A549 (cell line): ENCODE data around the gene DMXL2.

Experiments used
- CHD4 ChIP-seq: fragments of 200-600 bp; sonication (generic); IDR thresholded peaks from 2 replicates; pipeline ENCODE4 v1.6.1; 2016; ENCODE audit warnings: antibody characterized with exemption, mild to moderate bottlenecking, borderline replicate concordance
- CTCF ChIP-seq: fragments of >200 bp; sonication (Bioruptor Twin); formaldehyde crosslinking; IDR thresholded peaks from 3 replicates; pipeline ENCODE4 v1.5.1; 2016
- EP300 ChIP-seq, 2 experiments: fragments of >200 bp; sonication (Bioruptor Twin); formaldehyde crosslinking; IDR thresholded peaks; 2 replicates in 1 of 2; 3 replicates in 1 of 2; pipeline ENCODE4 v1.6.1; 2016 to 2017
- RCOR1 ChIP-seq: fragments of 150-350 bp; IDR thresholded peaks from 2 replicates; pipeline ENCODE4 v1.6.1; 2014; ENCODE audit warnings: antibody characterized with exemption, low read length, low read depth
- TP53 ChIP-seq: fragments of 250-450 bp; sonication (Bioruptor Pico); IDR thresholded peaks from 2 replicates; pipeline ENCODE4 v1.5.0; 2021; ENCODE audit warnings: mild to moderate bottlenecking, moderate library complexity

- TF ChIP-seq TP53 (CRISPR knock-in tag) (no peak), CTCF (no peak), EP300 (IDR thresholded peaks at IDR 0.05) (no peak), CHD4 (no peak), RCOR1 (no peak)
Measured at GRCh38 chr15:51450001-51450400, 172.6 kb downstream of the DMXL2 start.
